ENCODE results near the gene ZNHIT3.

Gene ZNHIT3

GRCh38 chr17:36515837-36516236, 29.4 kb downstream of the ZNHIT3 start:
- DNase-seq: no peak

GRCh38 chr17:36523113-36523512, 36.6 kb downstream of the ZNHIT3 start:
- no peak for DNase-seq

- DNase-seq: no peak
Observed at GRCh38 chr17:36524428-36524876, 38.0 kb downstream of the ZNHIT3 start.

- no peak for DNase-seq
Observed at GRCh38 chr17:36525113-36525512, 38.6 kb downstream of the ZNHIT3 start.

- DNase-seq: no peak
Observed at GRCh38 chr17:36525888-36526287, 39.4 kb downstream of the ZNHIT3 start.

GRCh38 chr17:36527621-36528250, 41.3 kb downstream of the ZNHIT3 start:
- no peak for DNase-seq

GRCh38 chr17:36529121-36529520, 42.6 kb downstream of the ZNHIT3 start:
- DNase-seq: no peak

GRCh38 chr17:36532435-36532975, 46.0 kb downstream of the ZNHIT3 start:
- no peak for DNase-seq

GRCh38 chr17:36533935-36534839, 47.7 kb downstream of the ZNHIT3 start:
- DNase-seq: peak; percentile 78

- DNase-seq: peak; percentile 94
Observed at GRCh38 chr17:36534840-36535668, 48.6 kb downstream of the ZNHIT3 start, which contains the start of the genes MYO19 and PIGW. Gene MYO19, minus strand, starts transcription at chr17:36534868. Its CDS starts 2,330 bp downstream, at chr17:36532538. Gene PIGW, plus strand, starts transcription at chr17:36534987. Its CDS starts 2,115 bp downstream, at chr17:36537102.

GRCh38 chr17:36535669-36536081, 49.2 kb downstream of the ZNHIT3 start:
- no peak for DNase-seq

- no peak for DNase-seq
Observed at GRCh38 chr17:36540696-36541095, 54.2 kb downstream of the ZNHIT3 start.

GRCh38 chr17:36542755-36543154, 56.3 kb downstream of the ZNHIT3 start:
- DNase-seq: no peak

GRCh38 chr17:36544044-36544306, 57.5 kb downstream of the ZNHIT3 start:
- no peak for DNase-seq

GRCh38 chr17:36544307-36545076, 58.0 kb downstream of the ZNHIT3 start, which contains the start of gene GGNBP2:
Gene GGNBP2, plus strand, starts transcription at chr17:36544919. Its CDS starts 806 bp downstream, at chr17:36545725.
- DNase-seq: peak; percentile 94

- DNase-seq: no peak
Observed at GRCh38 chr17:36545077-36545464, 58.6 kb downstream of the ZNHIT3 start.

Data from NCI-H1436 (cell line).